ENCODE data around the gene DLGAP1.

Gene DLGAP1

GRCh38 chr18:3727274-3727673 is 727.8 kb downstream of the DLGAP1 start (continued):
- TF ChIP-seq ZNF221 (tag by site-specific recombination; IDR thresholded peaks at IDR 0.05; ENCODE audit: borderline replicate concordance) (no peak), KLF17 (tag by site-specific recombination; IDR thresholded peaks at IDR 0.05) (no peak)

- CTCF ChIA-PET, result interaction anchor here (0.6 to 1.1 kb wide), 3 partner anchors 20 to 141 kb away, joined by 3 to 6 read pairs (median 3); no protein-coding TSS in a partner anchor
- POLR2A ChIA-PET, result no interaction called here
- TF ChIP-seq ZNF398 (tag by site-specific recombination; IDR thresholded peaks at IDR 0.05), result no peak
- no peak for TF ChIP-seq HOXC10 (CRISPR knock-in tag; IDR thresholded peaks at IDR 0.05)
- no peak for TF ChIP-seq ZNF639 (tag by site-specific recombination; IDR thresholded peaks at IDR 0.05)
- TF ChIP-seq ZNF48 (tag by site-specific recombination; IDR thresholded peaks at IDR 0.05), result no peak
- TF ChIP-seq ZNF654 (tag by site-specific recombination; IDR thresholded peaks at IDR 0.05; ENCODE audit: low read depth), result no peak
- no peak for TF ChIP-seq ZNF792 (tag by site-specific recombination; IDR thresholded peaks at IDR 0.05)
- Histone ChIP-seq H3K9me3 (ENCODE audit: control insufficient read depth, insufficient read depth, low read depth, low read length) (no peaks in the 10 kb centered on the region), H3K4me3 (ENCODE audit: low read depth, low read length) (no peak overlapping the region), H3K36me3 (ENCODE audit: control insufficient read depth in 2 of 2, insufficient read depth in 1 of 2, low read length in 2 of 2) (no peaks in the 10 kb centered on the region), H3K27ac (ENCODE audit: extremely low read depth, low read depth, low read length) (no peak overlapping the region), H3K4me1 (ENCODE audit: control insufficient read depth, insufficient read depth, low read length) (peaks cover 12% of the 10 kb centered on the region)
These were observed 728.7 kb downstream of the DLGAP1 start for GRCh38 chr18:3726238-3726951.

GRCh38 chr18:3725115-3725514 is 730.0 kb downstream of the DLGAP1 start:
- no peaks in the 10 kb centered on the region for H3K36me3 ChIP-seq (ENCODE audit: control insufficient read depth in 2 of 2, insufficient read depth in 1 of 2, low read length in 2 of 2)
- H3K4me3 ChIP-seq (ENCODE audit: low read depth, low read length), result no peak overlapping the region
- no peak overlapping the region for H3K27ac ChIP-seq (ENCODE audit: extremely low read depth, low read depth, low read length)
- TF ChIP-seq ZNF548 (tag by site-specific recombination; IDR thresholded peaks at IDR 0.05) (no peak), ZBTB26 (tag by site-specific recombination; optimal IDR thresholded peaks at IDR 0.05) (no peak), ZIC2 (tag by site-specific recombination; IDR thresholded peaks at IDR 0.05) (no peak), GLIS2 (tag by site-specific recombination; IDR thresholded peaks at IDR 0.05) (no peak), ZNF791 (tag by site-specific recombination; IDR thresholded peaks at IDR 0.05) (no peak), ZNF701 (tag by site-specific recombination; IDR thresholded peaks at IDR 0.05) (no peak), ZNF664 (tag by site-specific recombination; IDR thresholded peaks at IDR 0.05) (no peak), ZNF600 (tag by site-specific recombination; IDR thresholded peaks at IDR 0.05) (no peak), HOXC10 (CRISPR knock-in tag; IDR thresholded peaks at IDR 0.05) (no peak), ZBTB48 (tag by site-specific recombination; IDR thresholded peaks at IDR 0.05) (no peak), ZBTB6 (tag by site-specific recombination; IDR thresholded peaks at IDR 0.05) (no peak)
- H3K4me1 ChIP-seq (ENCODE audit: control insufficient read depth, insufficient read depth, low read length), result peaks cover 12% of the 10 kb centered on the region
- H3K9me3 ChIP-seq (ENCODE audit: control insufficient read depth, insufficient read depth, low read depth, low read length), result no peaks in the 10 kb centered on the region
- ChIA-PET CTCF (interaction anchor here (0.7 to 1.5 kb wide), 2 partner anchors 9 to 15 kb away, joined by 3 read pairs; no protein-coding TSS in a partner anchor), POLR2A (no interaction called here)
